SJCRH30 (cell line): ENCODE results near the gene BMP5. TPM values are rescaled to one million over a fixed set of nuclear protein-coding genes. Genes with fewer than 3 reads are reported as not detected.

Source experiments
- DNase-seq, 2 experiments: peaks; one replicate each; pipeline ENCODE4 v3.0.0-alpha.2; 2015 to 2020
- H3K27ac ChIP-seq: fragments of 250-450 bp; sonication (Bioruptor Pico); 2 replicates; pipeline ENCODE4 v1.5.1; 2020; ENCODE audit warnings: mild to moderate bottlenecking, moderate library complexity
- H3K27me3 ChIP-seq: fragments of 250-450 bp; sonication (Bioruptor Pico); 2 replicates; pipeline ENCODE4 v1.5.1; 2020; ENCODE audit warnings: mild to moderate bottlenecking, moderate library complexity
- H3K36me3 ChIP-seq: fragments of 250-450 bp; sonication (Bioruptor Pico); 2 replicates; pipeline ENCODE4 v1.5.1; 2020; ENCODE audit warnings: mild to moderate bottlenecking, moderate library complexity
- H3K4me1 ChIP-seq: fragments of 250-450 bp; sonication (Bioruptor Pico); 2 replicates; pipeline ENCODE4 v1.5.1; 2020; ENCODE audit warnings: mild to moderate bottlenecking, moderate library complexity
- H3K4me3 ChIP-seq: fragments of 250-450 bp; sonication (Bioruptor Pico); 2 replicates; pipeline ENCODE4 v1.5.1; 2020; ENCODE audit warnings: mild to moderate bottlenecking, moderate library complexity
- H3K9me3 ChIP-seq: fragments of 250-450 bp; sonication (Bioruptor Pico); replicated peaks from 2 replicates; pipeline ENCODE4 v1.5.1; 2020; ENCODE audit warnings: mild to moderate bottlenecking, moderate library complexity
- total RNA-seq: library from RNA; depleted of rRNA; stranded (reverse); fragments of >200 nt; shearing (Covaris generic); gene quantifications from 2 replicates; pipeline ENCODE4 v1.2.3, GENCODE V29; 2014

Gene BMP5
- total RNA-seq, 1 experiment from 2014 or later, result 72.3 TPM

DNA sequence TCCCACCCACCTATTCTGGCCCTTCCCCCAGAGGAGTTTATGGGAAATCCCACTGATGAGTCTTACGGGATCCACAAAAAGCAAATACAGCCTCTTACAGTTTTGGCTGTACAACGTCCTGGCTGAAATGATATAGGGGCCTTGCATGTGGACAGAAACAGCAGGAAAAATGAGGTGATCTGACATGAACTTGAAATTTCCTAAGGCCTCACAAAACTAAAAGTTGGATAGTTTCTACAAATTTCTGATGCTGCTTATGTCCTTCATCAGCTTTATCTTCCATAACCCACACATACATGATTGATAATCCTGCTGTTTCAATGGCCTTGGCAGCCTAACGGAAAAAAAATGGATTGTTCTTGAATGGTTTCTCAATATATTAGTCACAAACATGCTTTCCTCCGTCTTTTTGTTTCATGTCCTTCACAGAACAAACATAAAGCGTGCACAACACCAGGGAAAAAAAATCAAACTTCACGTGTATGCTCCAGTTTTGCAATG is 118.8 kb downstream of the BMP5 start:
- H3K27me3 ChIP-seq, result no peaks in the 10 kb centered on the region
- peaks cover 58% of the 10 kb centered on the region for H3K36me3 ChIP-seq
- no peaks in the 10 kb centered on the region for H3K9me3 ChIP-seq
- DNase-seq, result no peak
- H3K27ac ChIP-seq, result no peak overlapping the region
- no peak overlapping the region for H3K4me3 ChIP-seq
- H3K4me1 ChIP-seq, result no peaks in the 10 kb centered on the region

- Histone ChIP-seq H3K36me3 (peaks cover 11% of the 10 kb centered on the region), H3K27me3 (no peaks in the 10 kb centered on the region), H3K4me3 (no peak overlapping the region), H3K9me3 (0 out of 2 replicates have a peak, but pooled peaks cover 6% of the 10 kb centered on the region), H3K27ac (no peak overlapping the region), H3K4me1 (no peaks in the 10 kb centered on the region)
- DNase-seq, result no peak
These were observed 126.5 kb downstream of the BMP5 start for GRCh38 chr6:55748880-55749279.

DNA sequence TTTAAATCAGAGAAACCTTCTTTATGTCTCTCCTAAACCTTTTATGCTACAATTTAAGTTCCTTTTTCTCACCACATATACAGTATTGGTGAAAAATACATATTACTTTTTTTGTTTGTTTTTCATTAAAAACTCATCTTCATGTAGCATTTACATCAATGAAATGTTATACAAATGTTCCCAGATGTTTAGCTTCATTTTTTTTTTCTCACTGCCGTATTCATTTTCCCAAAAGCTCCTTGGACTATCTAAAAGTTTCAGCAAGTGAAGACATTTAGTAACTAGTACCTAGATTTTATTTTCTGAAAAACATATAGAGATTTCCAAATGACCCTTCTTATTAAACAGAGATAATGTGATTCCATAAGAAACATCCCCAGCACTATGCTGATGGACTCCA is 128.9 kb downstream of the BMP5 start:
- DNase-seq, result no peak
- Histone ChIP-seq H3K4me1 (no peaks in the 10 kb centered on the region), H3K27me3 (no peaks in the 10 kb centered on the region), H3K27ac (no peak overlapping the region), H3K4me3 (no peak overlapping the region), H3K36me3 (no peaks in the 10 kb centered on the region), H3K9me3 (0 out of 2 replicates have a peak, but pooled peaks cover 6% of the 10 kb centered on the region)

- H3K9me3 ChIP-seq, result no peaks in the 10 kb centered on the region; the same call in 1 of the 2 replicates
- peak overlapping the region; percentile 37; the same call in 1 of the 2 replicates for H3K27ac ChIP-seq
- DNase-seq, result no peak
- no peak overlapping the region for H3K4me3 ChIP-seq
- no peaks in the 10 kb centered on the region for H3K36me3 ChIP-seq
- no peaks in the 10 kb centered on the region for H3K27me3 ChIP-seq
- H3K4me1 ChIP-seq, result peaks cover 5% of the 10 kb centered on the region; the same call in 1 of the 2 replicates
These were observed 141.1 kb downstream of the BMP5 start for GRCh38 chr6:55734256-55734655.

DNA sequence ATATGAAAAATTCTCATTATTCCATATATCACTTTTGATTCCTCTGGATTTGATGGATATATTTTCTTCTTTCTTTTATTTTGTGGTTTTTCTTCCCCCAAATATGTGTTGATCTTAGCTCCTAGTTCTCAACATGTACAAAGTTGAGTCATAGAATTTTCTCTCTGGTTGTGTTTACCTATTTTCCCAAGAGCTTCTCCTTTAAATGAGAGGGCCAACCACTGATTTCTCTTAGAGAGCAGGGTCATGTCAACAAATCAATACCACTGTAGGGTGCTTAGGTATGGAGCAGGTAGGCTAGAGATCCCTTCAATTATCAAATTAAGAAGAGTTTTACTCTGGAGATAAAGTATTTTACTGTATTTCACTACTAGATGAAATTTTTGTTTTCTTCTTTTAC is 145.7 kb downstream of the BMP5 start:
- H3K9me3 ChIP-seq, result no peaks in the 10 kb centered on the region
- H3K27me3 ChIP-seq, result no peaks in the 10 kb centered on the region

DNA sequence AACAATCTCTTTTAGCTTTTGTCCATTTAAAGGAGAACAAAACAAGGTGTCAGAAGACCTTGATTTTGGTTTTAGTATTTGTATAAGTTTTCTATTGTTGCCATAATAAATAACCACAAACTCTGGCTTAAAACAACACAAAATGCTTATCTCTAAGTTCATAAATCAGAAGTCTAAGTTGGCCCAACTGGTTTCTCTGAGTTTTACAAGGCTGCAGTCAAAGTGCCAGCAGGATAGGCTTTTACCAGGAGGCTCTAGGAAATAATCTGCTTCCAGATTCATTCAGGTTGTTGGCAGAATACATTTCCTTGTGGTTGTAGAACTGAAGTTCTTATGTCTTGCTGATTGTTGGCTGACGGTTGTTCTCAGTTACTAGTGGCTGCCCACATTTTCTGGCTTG is 149.2 kb downstream of the BMP5 start:
- Histone ChIP-seq H3K4me1 (no peaks in the 10 kb centered on the region), H3K36me3 (no peaks in the 10 kb centered on the region), H3K9me3 (no peaks in the 10 kb centered on the region), H3K27ac (no peak overlapping the region), H3K27me3 (no peaks in the 10 kb centered on the region), H3K4me3 (no peak overlapping the region)
- no peak for DNase-seq

More for the DNA sequence above, 145.7 kb downstream of the BMP5 start:
- no peaks in the 10 kb centered on the region for H3K36me3 ChIP-seq
- H3K27ac ChIP-seq, result no peak overlapping the region
- H3K4me3 ChIP-seq, result no peak overlapping the region
- peaks cover 5% of the 10 kb centered on the region; the same call in 1 of the 2 replicates for H3K4me1 ChIP-seq
- DNase-seq, result no peak

DNA sequence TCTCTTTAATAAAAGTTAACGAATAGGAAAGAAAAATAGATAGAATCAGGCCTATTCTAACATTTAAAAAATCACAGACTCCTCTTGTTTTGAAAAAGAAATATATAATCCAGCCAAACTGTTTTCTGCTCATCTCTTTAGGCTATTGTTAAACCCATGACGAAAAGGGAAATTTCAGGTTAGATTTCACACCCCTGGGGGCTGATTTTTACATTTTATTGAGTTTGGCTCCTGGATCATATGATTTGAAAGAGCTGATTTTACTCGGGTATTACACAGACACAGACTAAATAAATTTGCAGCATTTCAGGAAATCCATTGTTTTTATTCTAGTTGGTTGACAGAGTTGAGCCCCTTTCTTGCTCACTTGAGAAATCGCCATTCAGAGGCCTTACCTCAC is 160.6 kb downstream of the BMP5 start:
- Histone ChIP-seq H3K4me3 (no peak overlapping the region), H3K4me1 (no peaks in the 10 kb centered on the region), H3K27ac (no peak overlapping the region), H3K9me3 (no peaks in the 10 kb centered on the region), H3K36me3 (no peaks in the 10 kb centered on the region), H3K27me3 (no peaks in the 10 kb centered on the region)
- DNase-seq, result no peak

DNA sequence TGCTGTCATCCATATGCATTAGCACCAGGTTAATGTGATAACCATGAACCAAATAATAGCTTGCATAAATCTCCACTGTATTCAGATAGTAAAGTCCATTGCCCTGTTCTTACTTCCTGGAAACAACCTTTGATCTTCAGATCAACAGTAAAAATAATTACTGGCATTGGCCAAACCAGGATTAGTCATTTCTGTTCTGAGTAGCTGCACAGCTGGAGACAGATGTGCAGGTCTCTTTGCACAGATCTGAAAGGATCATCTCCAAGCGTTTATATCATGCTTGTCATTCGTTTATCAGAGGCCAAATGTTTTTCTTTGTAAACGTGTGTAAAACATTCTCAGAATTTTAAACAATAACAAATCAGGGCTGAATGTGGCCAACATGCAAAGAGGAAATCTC is 162.0 kb downstream of the BMP5 start:
- H3K4me1 ChIP-seq, result no peaks in the 10 kb centered on the region
- no peak overlapping the region for H3K27ac ChIP-seq
- no peak overlapping the region for H3K4me3 ChIP-seq
- DNase-seq, result no peak
- no peaks in the 10 kb centered on the region for H3K36me3 ChIP-seq
- H3K27me3 ChIP-seq, result no peaks in the 10 kb centered on the region
- H3K9me3 ChIP-seq, result no peaks in the 10 kb centered on the region

GRCh38 chr6:55708711-55709110 is 166.7 kb downstream of the BMP5 start:
- no peaks in the 10 kb centered on the region; the same call in 1 of the 2 replicates for H3K9me3 ChIP-seq
- no peak overlapping the region for H3K27ac ChIP-seq
- no peaks in the 10 kb centered on the region for H3K36me3 ChIP-seq
- no peak overlapping the region for H3K4me3 ChIP-seq
- no peaks in the 10 kb centered on the region for H3K27me3 ChIP-seq
- no peak for DNase-seq
- H3K4me1 ChIP-seq, result no peaks in the 10 kb centered on the region

DNA sequence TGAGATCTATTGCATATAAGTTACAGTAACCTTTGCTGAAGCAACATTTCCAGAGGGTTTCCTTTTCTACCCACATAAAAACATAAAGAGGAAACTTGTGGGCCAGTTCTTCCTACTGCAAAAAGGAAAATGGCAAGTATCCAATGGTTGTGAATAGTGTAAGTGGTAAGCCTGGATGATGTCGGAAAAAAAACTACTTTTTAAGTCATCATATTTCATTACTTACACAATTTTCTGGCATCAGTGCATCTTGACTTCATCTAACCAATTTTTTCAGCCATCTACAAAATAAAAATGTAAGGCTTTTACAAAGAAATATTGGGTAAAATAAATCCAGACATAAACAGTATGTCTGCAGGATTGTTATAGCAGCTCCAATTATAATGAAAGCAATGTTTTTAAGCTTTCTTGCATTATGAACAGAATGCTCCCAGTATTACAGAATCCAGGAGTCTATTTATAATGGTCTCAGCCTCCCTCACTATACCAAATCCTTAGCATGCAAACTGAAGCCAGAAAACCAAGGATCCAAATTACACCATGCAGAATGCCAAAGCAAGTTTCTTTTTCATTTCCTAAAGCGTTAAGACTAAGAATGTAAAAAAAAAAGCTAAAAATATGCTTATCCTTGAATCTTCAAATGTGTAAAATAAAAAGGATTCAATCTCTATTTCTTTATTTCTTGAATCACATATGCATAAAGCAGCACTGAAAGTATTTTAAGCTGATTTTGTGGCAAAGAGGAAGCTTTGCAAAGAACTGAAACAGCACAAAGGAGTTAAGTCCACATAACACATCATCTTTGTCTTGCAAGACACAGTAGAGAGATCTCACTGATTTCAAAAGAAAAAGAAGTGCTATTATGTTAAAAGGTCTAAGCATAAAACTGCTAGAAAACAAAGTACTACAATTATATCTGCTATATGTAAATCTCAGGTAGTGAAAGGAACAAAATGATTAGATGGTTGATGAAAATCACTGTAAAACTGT is 169.6 kb downstream of the BMP5 start:
- H3K4me1 ChIP-seq, result no peaks in the 10 kb centered on the region
- no peak overlapping the region for H3K4me3 ChIP-seq
- H3K9me3 ChIP-seq, result no peaks in the 10 kb centered on the region; the same call in 1 of the 2 replicates
- H3K27me3 ChIP-seq, result no peaks in the 10 kb centered on the region
- no peak overlapping the region for H3K27ac ChIP-seq
- H3K36me3 ChIP-seq, result no peaks in the 10 kb centered on the region
- no peak for DNase-seq

GRCh38 chr6:55704421-55704820 is 171.0 kb downstream of the BMP5 start:
- Histone ChIP-seq H3K36me3 (no peaks in the 10 kb centered on the region), H3K4me1 (no peaks in the 10 kb centered on the region), H3K4me3 (no peak overlapping the region), H3K27ac (no peak overlapping the region), H3K27me3 (no peaks in the 10 kb centered on the region), H3K9me3 (no peaks in the 10 kb centered on the region; the same call in 1 of the 2 replicates)
- DNase-seq, result no peak
